ENCODE data around the gene ADH7. TPM values are rescaled to one million over a fixed set of nuclear protein-coding genes. Genes with fewer than 3 reads are reported as not detected.
"Not testable (repeated sequence)": the region's sequence is repeated elsewhere in the genome, so short reads cannot be mapped to it uniquely, and the experiment has no call there.

The ADH7 gene
- total RNA-seq, 2 donors from 2014 or later, result not detected

DNA sequence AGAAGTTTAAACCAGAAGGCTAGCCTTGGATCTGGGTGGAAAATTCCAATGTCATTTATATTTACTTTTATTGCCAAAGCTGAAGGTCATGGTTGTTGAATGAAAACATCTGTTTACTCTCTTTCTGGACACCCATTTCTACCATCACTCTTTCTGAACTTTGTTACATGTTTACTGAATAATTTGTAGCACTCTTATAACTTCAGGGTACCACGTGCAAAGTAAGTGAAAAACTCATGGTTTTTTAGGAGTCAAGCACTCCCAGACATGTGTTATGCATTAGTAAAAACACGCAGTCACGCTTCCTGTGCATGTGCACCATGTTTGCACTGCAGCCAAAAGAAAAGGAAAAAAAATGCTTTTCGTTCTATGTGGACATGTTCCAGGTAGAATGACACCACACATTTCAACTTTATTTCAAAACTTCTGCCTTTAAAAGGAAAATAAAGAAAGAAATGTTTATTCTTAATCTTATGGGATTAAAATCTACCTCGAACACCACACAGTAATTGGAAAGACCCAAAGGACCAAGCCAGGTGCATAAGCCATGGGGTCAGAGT lies 51.2 kb downstream of the ADH7 start:
- Mint-ChIP-seq H3K4me1 (ENCODE audit: low read depth) (no peaks in the 10 kb centered on the region), H3K4me3 (no peak overlapping the region), H3K36me3 (ENCODE audit: insufficient read depth in 2 of 2) (no peaks in the 10 kb centered on the region), H3K27me3 (ENCODE audit: low read depth) (peaks cover 29% of the 10 kb centered on the region), H3K27ac (no peak overlapping the region), H3K9me3 (no peaks in the 10 kb centered on the region)
- no peak for ATAC-seq (replicated peaks in 1 of 2)
- DNase-seq, result no peak

DNA sequence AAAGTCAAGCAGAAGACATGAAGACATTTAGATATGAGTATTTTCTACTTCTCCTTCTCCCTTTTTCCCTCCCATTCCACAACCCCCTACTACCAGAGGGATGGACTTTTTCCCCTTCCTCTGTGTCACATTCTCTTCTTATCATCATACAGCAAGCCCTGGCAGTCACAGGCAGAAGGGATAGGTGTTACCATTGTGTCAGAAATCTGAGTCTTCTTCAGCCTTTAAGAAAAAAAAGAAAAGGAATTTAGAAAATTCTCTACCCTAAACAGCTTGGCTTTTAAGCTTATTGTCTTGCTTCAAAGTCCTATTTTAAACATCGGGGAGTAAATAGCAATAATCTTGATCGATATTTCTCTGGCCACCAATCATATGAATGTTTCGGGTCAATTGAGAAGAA lies 51.7 kb downstream of the ADH7 start:
- no peaks in the 10 kb centered on the region for H3K4me1 Mint-ChIP-seq (ENCODE audit: low read depth)
- no peak for DNase-seq
- peaks cover 24% of the 10 kb centered on the region for H3K27me3 Mint-ChIP-seq (ENCODE audit: low read depth)
- H3K4me3 Mint-ChIP-seq, result no peak overlapping the region
- no peaks in the 10 kb centered on the region for H3K9me3 Mint-ChIP-seq
- no peak overlapping the region for H3K27ac Mint-ChIP-seq
- no peak for ATAC-seq (replicated peaks in 1 of 2)
- H3K36me3 Mint-ChIP-seq (ENCODE audit: insufficient read depth in 2 of 2), result no peaks in the 10 kb centered on the region

DNA sequence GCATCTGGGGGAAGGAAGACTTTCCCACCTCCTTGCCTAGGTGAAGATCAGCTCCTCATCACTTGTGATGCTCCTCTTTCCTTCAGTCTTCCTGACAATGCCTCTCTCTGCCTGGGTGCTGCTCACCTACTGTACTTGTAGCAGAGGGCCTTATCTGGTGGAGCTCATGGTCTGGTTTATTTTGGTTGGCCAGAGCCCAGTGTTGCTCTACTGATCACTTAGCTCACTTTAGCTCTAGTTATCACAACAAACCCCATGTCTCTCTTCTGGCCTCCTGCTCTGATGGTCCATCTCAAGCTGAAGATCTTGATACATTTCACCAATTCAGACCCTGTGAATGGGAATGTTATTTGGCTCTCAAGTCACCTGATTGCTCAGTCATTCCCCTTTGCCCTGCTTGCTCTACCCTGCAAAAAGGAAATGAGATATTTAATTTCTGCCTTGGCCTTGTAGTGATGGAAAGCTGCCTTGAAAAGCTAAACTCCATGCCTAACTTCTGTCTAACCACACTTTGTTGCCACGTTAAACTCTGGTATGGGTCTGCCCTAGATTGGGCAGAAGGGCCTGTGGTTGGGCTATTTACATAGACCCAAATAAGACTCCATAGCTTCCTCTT lies 52.3 kb downstream of the ADH7 start:
- Mint-ChIP-seq H3K4me3 (no peak overlapping the region), H3K27ac (no peak overlapping the region), H3K27me3 (ENCODE audit: low read depth) (peaks cover 18% of the 10 kb centered on the region), H3K36me3 (ENCODE audit: insufficient read depth in 2 of 2) (no peaks in the 10 kb centered on the region), H3K9me3 (no peaks in the 10 kb centered on the region), H3K4me1 (ENCODE audit: low read depth) (no peaks in the 10 kb centered on the region)
- DNase-seq, result no peak
- no peak for ATAC-seq (replicated peaks in 1 of 2)

DNA sequence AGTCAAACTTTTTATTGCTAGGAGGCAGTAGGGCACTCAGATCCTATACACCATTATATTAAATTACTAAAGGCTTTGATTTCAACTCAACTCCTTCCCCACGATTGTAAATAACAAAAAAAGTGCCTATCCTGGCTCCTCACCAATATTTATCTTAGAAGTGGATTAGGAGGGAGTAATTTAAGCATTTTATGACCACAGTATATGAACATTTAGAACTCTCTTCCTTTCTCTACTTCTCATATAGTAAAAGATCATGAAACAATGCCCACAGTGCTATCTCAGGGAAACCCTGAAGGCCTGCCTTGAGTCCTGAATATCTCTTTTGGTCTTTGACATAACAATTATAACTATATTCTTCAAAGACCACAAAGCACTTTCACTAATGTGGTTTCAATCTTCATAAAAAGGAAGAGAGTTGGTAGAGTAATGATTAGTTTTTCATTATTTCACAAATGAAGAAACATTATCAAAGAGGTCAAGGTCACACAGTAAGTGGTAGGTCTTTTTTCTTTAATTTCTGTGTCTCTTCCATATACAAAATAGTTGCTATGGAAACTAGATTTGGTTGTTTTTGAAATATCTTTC lies 53.5 kb downstream of the ADH7 start:
- Mint-ChIP-seq H3K9me3 (no peaks in the 10 kb centered on the region), H3K36me3 (ENCODE audit: insufficient read depth in 2 of 2) (no peaks in the 10 kb centered on the region), H3K27ac (no peak overlapping the region), H3K4me3 (no peak overlapping the region), H3K27me3 (ENCODE audit: low read depth) (peaks cover 17% of the 10 kb centered on the region), H3K4me1 (ENCODE audit: low read depth) (no peaks in the 10 kb centered on the region)
- no peak for DNase-seq
- no peak for ATAC-seq (replicated peaks in 1 of 2)

DNA sequence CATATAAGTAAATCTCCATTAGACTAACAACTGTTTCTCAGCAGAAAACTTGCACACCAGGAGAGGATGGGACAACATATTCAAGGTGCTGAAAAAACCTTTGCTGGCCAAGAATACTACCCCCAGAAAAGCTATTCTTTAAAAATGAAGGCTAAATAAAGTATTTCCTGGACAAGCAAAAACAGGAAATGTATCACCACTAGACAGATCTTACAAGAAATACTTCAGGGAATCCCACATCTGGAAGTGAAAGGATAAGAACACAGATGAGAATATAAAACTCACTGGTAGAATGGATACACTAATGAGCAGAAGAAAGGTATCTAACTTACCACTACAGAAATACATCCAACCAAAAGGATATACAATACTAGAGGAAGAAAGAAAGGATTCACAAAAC lies 55.6 kb downstream of the ADH7 start:
- H3K27me3 Mint-ChIP-seq (ENCODE audit: low read depth), result peaks cover 23% of the 10 kb centered on the region
- ATAC-seq (replicated peaks in 1 of 2), result no peak
- H3K36me3 Mint-ChIP-seq (ENCODE audit: insufficient read depth in 2 of 2), result peaks cover 3 to 4% of the 10 kb centered on the region in 2 donors
- DNase-seq, result no peak
- H3K4me1 Mint-ChIP-seq (ENCODE audit: low read depth), result no peaks in the 10 kb centered on the region
- no peak overlapping the region for H3K4me3 Mint-ChIP-seq
- peaks cover 2 to 3% of the 10 kb centered on the region in 2 donors for H3K9me3 Mint-ChIP-seq
- H3K27ac Mint-ChIP-seq, result no peak overlapping the region

DNA sequence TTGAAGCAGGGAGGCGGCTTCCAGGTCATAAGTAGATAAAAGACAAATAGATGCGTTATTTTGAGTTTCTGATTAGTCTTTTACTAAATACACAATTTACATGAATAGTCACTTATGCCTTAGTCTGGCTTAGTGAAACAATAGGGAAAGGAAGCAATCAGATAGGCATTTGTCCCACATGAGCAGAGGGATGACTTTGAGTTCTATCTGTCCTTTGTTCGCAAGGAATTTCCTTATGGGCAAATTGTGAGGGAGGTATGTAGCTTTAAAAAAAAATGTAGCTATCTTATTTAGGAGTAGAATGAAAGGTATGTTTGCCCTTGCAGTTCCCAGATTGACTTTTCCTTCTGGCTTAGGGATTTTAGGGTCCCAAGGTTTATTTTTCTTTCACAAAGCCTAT lies 56.3 kb downstream of the ADH7 start:
- ATAC-seq (replicated peaks in 1 of 2), result no peak

DNA sequence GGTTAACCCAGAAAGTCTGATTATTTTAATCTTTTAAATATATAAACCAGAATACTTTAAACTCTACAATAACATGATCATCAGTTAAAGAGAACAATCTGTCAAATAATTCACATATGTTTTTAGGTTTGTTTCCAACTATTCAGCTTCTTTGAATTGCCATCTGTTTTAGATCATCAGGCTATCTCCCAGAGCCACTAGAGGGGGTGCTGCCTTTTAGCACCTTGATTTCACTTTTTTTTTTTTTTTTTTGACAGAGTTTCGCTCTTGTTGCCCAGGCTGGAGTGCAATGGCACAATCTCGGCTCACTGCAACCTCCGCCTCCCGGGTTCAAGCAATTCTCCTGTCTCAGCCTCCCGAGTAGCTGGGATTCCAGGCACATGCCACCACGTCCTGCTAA lies 57.8 kb downstream of the ADH7 start:
- not testable (repeated sequence) for H3K4me3 Mint-ChIP-seq; H3K4me1 Mint-ChIP-seq (ENCODE audit: low read depth); H3K9me3 Mint-ChIP-seq; H3K27ac Mint-ChIP-seq; H3K36me3 Mint-ChIP-seq (ENCODE audit: insufficient read depth in 2 of 2); DNase-seq; ATAC-seq (replicated peaks in 1 of 2); H3K27me3 Mint-ChIP-seq (ENCODE audit: low read depth)

More for the DNA sequence above, 56.3 kb downstream of the ADH7 start:
- Mint-ChIP-seq H3K27ac (no peak overlapping the region), H3K4me3 (no peak overlapping the region), H3K36me3 (ENCODE audit: insufficient read depth in 2 of 2) (peaks cover 3 to 4% of the 10 kb centered on the region in 2 donors), H3K9me3 (peaks cover 2 to 3% of the 10 kb centered on the region in 2 donors), H3K4me1 (ENCODE audit: low read depth) (no peaks in the 10 kb centered on the region), H3K27me3 (ENCODE audit: low read depth) (peaks cover 23% of the 10 kb centered on the region)
- DNase-seq, result no peak

DNA sequence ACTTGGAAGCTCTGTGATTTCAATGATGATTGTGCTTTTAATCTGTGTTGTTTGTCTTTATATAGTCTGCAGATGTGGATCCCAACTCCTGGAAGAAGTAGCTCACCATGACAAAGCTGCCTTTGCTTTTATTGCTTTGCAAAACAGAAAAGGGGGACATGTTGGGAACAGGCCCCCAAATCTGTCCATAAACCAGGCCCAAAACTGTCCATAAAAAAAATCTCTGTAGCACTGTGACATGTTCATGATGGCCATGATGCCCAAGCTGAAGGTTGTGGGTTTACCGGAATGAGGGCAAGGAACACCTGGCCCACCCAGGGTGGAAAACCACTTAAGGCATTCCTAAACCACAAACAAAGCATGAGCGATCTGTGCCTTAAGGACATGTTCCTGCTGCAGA lies 62.7 kb downstream of the ADH7 start:
- H3K9me3 Mint-ChIP-seq; H3K36me3 Mint-ChIP-seq (ENCODE audit: insufficient read depth in 2 of 2); H3K4me3 Mint-ChIP-seq; ATAC-seq (replicated peaks in 1 of 2); H3K4me1 Mint-ChIP-seq (ENCODE audit: low read depth); H3K27ac Mint-ChIP-seq; DNase-seq: not testable (repeated sequence)
- H3K27me3 Mint-ChIP-seq (ENCODE audit: low read depth), result peaks cover 13% of the 10 kb centered on the region

DNA sequence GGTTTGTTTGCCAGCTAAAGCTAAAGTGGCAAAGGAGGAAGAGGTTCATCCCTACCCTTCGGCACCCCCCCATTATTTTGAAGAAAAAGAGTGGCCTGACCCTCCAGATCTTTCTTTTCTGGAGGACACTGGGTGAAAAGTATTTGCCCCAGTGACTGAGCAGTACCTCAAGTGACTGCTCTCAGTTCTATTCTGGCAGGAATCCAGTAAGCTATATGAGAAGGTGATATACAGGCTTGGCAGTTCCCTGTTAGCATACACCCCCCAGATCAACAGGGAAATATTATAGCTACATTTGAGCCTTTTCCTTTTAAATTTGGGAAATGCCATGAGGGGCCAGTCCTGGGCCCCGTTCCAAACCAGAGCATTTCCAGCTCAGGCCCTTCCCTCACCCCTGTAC lies 67.3 kb downstream of the ADH7 start:
- H3K9me3 Mint-ChIP-seq; H3K27ac Mint-ChIP-seq; H3K36me3 Mint-ChIP-seq (ENCODE audit: insufficient read depth in 2 of 2); DNase-seq; ATAC-seq (replicated peaks in 1 of 2); H3K4me1 Mint-ChIP-seq (ENCODE audit: low read depth); H3K4me3 Mint-ChIP-seq: not testable (repeated sequence)
- H3K27me3 Mint-ChIP-seq (ENCODE audit: low read depth), result peaks cover 13% of the 10 kb centered on the region

DNA sequence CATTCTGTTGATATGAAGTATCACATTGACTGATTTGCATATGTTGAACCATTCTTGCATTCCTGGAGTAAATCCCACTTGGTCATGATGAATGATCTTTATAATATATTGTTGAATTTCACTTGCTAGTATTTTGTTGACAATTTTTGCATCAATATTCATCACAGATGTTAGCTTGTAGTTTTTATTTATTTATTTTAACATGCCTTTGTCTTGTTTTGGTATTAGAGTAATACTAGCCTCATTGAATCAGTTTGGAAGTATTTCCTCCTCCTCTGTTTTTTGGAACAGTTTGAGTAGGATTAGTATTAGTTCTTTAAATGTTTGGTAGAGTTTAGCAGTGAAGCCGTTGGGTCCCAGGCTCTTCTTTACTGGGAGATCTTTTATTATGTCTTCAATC lies 68.7 kb downstream of the ADH7 start:
- H3K4me3 Mint-ChIP-seq, result no peak overlapping the region
- H3K9me3 Mint-ChIP-seq, result no peaks in the 10 kb centered on the region
- H3K27me3 Mint-ChIP-seq (ENCODE audit: low read depth), result peaks cover 13% of the 10 kb centered on the region
- no peaks in the 10 kb centered on the region for H3K4me1 Mint-ChIP-seq (ENCODE audit: low read depth)
- ATAC-seq (replicated peaks in 1 of 2), result no peak
- no peak overlapping the region for H3K27ac Mint-ChIP-seq
- H3K36me3 Mint-ChIP-seq (ENCODE audit: insufficient read depth in 2 of 2), result no peaks in the 10 kb centered on the region
- no peak for DNase-seq

DNA sequence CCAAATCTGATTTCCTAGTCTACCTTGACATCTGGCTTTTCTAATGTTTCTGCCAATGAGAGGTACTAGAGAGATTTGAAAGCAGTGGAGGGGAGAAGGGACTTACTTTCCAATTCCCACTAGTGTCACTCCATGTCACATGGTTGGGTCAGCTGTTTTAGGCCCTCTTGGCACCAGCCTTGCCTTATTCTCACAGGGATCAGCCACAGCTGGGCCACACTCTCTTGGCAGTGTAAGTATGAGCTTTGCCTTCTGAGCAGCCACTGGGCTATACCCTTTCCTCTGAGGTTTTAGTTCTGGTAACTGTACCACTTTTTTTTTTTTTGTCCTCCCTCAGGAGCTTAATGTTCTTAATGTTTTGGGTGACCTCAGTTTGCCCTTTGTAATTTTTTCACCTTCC lies 72.4 kb downstream of the ADH7 start:
- no peak for DNase-seq
- H3K36me3 Mint-ChIP-seq (ENCODE audit: insufficient read depth in 2 of 2), result no peaks in the 10 kb centered on the region
- H3K4me3 Mint-ChIP-seq, result no peak overlapping the region
- H3K9me3 Mint-ChIP-seq, result no peaks in the 10 kb centered on the region
- ATAC-seq (replicated peaks in 1 of 2), result no peak
- no peak overlapping the region for H3K27ac Mint-ChIP-seq
- H3K27me3 Mint-ChIP-seq (ENCODE audit: low read depth), result peaks cover 6% of the 10 kb centered on the region
- H3K4me1 Mint-ChIP-seq (ENCODE audit: low read depth), result no peaks in the 10 kb centered on the region
